Immature natural killer cell (primary cell): ENCODE measurements around the gene POMGNT1. TPM values are rescaled to one million over a fixed set of nuclear protein-coding genes. Genes with fewer than 3 reads are reported as not detected.

Experiments used
- polyA plus RNA-seq, 3 donors: library from polyadenylated mRNA; unstranded; fragments of 300-500 nt; fragmentation: Illumina TruSeq; gene quantifications; one replicate each; pipeline ENCODE4 v1.2.3, GENCODE V29; 2021

The POMGNT1 gene
- polyA plus RNA-seq, 3 donors from 2014 or later, result 33.7 to 36.3 (median 35.7) TPM

Other genes with a start within 250 kb of the POMGNT1 start
- gene PIK3R3, start 65.8 kb downstream of the POMGNT1 start, polyA plus RNA-seq, result 1 to 10 TPM; 1.6 to 7.7 (median 3.7) TPM
- gene TSPAN1, start 23.3 kb downstream of the POMGNT1 start, polyA plus RNA-seq, result not detected
- not detected for gene P3R3URF, start 21.9 kb downstream of the POMGNT1 start, polyA plus RNA-seq
- gene LURAP1, start 4.9 kb upstream of the POMGNT1 start, polyA plus RNA-seq, result under 1 TPM in 1 of 3 donors, not detected in 2; 0.10 TPM
- under 1 TPM in 2 of 3 donors, not detected in 1; 0.51 to 0.90 TPM for gene RAD54L, start 49.3 kb upstream of the POMGNT1 start, polyA plus RNA-seq
- gene LRRC41, start 105.2 kb upstream of the POMGNT1 start, polyA plus RNA-seq, result 10 to 100 TPM; 44.2 to 71.6 (median 65.4) TPM
- 100 to 1,000 TPM; 222 to 278 (median 252) TPM for gene UQCRH, start 105.3 kb upstream of the POMGNT1 start, polyA plus RNA-seq
- 10 to 100 TPM in 1 of 3 donors, 1 to 10 TPM in 2; 3.4 to 16.3 (median 7.4) TPM for gene NSUN4, start 142.4 kb upstream of the POMGNT1 start, polyA plus RNA-seq
- 1 to 10 TPM; 1.8 to 2.8 (median 2.1) TPM for gene FAAH, start 195.9 kb upstream of the POMGNT1 start, polyA plus RNA-seq